NOMO-1 (cell line): ENCODE measurements around the gene TNFRSF1B.

ENCODE experiments used
- DNase-seq, 2 experiments: peaks; one replicate each; lab custom pipeline; 2025; ENCODE audit not compliant: unreplicated experiment in 2 of 2; lab: John Stamatoyannopoulos, UW

TNFRSF1B gene

DNA sequence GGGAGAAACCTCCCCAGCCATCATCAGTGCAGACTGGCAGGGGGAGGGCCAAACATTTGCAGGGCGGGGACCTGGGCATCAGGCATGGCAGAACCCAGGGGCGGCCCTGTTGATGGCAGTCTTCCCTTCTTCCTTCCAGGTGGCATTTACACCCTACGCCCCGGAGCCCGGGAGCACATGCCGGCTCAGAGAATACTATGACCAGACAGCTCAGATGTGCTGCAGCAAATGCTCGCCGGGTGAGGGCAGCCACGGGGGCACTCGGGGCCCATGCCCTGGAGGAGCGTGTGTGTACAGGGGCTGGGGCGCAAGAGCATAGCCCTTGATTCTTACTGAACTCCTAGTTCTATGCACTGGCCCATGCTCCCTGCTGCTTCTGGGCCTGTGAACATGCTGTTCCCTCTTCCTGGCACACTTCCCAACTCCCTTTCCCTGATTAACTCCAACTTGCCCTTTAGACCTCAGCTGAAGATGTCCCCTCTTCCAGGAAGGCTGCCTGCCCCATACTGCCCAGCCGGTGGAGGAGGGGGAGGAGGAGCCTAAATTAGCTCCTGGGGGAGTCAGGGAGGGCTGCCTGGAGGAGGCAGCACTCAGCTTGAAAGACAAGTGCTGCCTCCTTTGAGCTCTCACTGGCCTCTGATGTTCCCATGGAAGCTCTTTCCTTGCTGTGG lies 22.0 kb downstream of the TNFRSF1B start:
- no peak for DNase-seq

- no peak for DNase-seq
Measured at GRCh38 chr1:12189328-12189682, 22.5 kb downstream of the TNFRSF1B start.

DNA sequence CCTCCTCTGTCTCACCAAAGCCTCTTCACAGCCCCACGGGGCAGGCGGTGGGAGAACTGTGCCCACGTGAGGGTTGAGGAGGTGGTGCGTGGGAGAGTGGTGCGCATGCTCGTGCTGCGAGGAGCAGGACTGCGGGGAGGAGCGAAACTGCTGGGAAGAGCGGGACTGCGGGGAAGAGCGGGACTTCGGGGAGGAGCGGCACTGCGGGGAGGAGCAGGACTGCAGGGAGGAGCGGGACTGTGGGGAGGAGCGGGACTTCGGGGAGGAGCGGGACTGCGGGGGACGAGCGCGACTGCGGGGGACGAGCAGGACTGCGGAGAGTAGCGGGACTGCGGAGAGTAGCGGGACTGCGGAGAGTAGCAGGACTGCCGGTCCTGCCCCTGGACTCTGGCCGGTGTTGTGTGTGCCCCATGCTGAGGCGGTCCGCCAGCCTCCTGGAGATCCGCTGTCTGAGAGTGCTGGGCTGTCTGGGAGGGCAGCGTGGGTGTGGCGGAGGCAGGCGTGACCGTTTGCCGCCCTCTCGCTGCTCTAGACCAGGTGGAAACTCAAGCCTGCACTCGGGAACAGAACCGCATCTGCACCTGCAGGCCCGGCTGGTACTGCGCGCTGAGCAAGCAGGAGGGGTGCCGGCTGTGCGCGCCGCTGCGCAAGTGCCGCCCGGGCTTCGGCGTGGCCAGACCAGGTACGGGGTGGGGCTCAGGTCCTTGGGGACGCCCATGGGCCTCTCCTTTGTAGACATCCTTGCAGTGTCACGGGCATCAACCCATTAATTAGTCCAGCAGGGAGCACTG lies 24.6 kb downstream of the TNFRSF1B start:
- DNase-seq, result no peak

GRCh38 chr1:12194666-12195216 lies 27.9 kb downstream of the TNFRSF1B start:
- DNase-seq, result no peak

DNA sequence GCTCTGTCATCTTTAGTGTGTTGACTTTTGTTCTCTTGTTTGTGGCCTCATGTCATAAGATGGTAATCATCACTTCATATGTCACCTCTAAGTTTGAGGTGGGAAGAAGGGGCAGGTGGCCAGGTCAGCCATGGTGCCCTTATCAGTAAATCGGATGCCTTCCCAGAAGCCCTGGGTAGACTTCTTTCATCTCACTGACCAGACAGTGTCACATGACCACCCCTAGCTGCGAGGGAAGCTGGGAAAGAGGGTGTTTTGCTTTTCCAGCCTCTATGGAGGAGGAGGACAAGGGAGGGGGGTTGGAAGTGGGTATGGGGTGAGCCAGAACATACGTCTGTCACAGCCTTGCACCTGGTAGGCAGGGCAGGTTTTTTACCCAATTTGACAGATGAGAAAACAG lies 28.6 kb downstream of the TNFRSF1B start:
- DNase-seq, result no peak

GRCh38 chr1:12196641-12197482 lies 30.1 kb downstream of the TNFRSF1B start:
- peak; percentile 96 to 98 for DNase-seq

DNA sequence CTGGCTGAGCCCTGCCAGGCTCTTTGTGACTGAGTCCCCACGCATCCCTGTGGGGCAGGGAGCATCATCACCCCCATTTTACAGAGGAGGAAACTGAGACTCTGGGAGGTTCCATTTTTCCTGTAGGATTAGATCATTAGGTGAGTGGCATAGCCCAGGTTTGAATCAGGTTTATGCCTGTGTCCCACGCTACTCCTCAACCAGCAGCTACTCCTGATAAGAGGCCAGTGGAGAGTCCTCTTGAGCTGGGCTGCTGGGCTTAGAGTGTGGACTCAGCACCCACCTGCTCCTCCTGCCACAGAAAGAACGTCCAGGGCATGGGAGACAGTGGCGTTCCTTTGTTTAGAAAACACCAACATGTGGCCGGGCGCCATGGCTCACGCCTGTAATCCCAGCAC lies 30.7 kb downstream of the TNFRSF1B start:
- DNase-seq, result no peak

- no peak for DNase-seq
Measured at GRCh38 chr1:12200208-12200607, 33.4 kb downstream of the TNFRSF1B start.

GRCh38 chr1:12201352-12202189 lies 34.8 kb downstream of the TNFRSF1B start:
- DNase-seq, result no peak

DNA sequence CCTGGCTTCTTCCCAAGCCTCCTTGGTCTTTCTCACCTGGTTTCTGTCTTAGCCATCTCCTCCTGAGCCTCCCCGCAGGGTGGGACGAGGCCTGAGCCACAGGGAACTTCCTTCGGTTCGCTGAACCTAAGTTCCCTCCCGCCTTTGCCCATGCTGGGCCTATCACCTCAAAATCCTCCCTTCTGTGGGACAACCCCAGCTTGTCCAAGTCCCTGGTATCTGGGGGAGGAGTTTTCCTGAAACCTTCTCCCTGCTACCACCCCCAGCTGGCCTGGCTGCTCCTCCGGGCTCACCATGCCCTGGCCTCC lies 35.4 kb downstream of the TNFRSF1B start:
- DNase-seq, result no peak

DNA sequence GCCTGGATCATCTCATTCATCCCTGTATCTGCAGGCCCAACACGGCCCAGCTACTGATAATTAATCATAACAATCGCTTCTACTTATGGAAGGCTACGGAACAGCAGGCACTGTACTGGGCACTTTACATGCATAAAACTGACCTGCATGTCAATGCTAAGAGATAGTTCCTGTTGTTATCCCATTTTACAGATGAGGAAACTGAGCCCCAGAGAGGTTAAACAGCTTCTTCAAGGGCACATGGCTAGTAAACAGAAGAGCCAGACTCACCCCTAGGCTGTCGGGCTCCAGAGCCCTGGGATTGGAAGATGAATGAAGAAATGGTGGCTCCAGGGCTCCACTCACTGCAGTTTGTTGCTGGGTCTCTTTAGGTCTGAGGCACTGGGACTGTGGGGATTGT lies 35.8 kb downstream of the TNFRSF1B start:
- DNase-seq, result no peak

DNA sequence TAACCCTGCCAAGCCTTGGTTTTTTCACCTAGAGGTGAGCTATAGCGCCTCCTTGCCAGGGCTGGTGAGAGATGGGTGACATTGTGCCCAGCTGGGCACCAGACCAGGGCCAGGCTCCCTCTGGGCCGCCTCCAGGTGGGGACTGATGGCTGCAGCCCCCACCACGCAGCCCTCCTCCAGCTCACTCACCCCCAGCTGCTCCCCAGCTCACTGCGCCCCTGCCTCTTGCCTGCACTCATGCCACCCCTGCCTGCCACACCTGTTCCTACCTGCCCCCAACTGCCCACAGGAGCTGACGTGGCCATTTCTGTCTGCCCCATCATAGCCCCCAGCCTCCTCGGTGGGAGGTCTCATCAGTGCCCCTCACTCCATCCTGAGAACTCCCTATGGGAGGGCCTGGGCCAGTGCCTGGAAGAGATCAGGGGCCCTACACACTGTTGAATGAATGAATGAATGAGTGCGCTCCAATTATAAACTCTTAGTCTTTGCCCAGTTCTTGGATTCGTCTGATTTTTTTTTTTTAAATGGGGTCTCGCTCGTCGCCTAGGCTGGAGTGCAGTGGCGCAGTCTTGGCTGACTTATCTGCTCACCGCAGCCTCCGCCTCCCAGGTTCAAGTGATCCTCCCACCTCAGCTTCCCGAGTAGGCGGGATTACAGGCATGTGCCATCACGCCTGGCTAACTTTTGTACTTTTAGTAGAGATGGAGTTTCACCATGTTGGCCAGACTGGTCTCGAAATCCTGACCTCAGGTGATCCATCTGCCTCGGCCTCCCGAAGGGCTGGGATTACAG lies 36.6 kb downstream of the TNFRSF1B start:
- DNase-seq, result no peak

GRCh38 chr1:12204140-12204539 lies 37.3 kb downstream of the TNFRSF1B start:
- no peak for DNase-seq

GRCh38 chr1:12204754-12205658 lies 38.2 kb downstream of the TNFRSF1B start:
- no peak for DNase-seq

DNA sequence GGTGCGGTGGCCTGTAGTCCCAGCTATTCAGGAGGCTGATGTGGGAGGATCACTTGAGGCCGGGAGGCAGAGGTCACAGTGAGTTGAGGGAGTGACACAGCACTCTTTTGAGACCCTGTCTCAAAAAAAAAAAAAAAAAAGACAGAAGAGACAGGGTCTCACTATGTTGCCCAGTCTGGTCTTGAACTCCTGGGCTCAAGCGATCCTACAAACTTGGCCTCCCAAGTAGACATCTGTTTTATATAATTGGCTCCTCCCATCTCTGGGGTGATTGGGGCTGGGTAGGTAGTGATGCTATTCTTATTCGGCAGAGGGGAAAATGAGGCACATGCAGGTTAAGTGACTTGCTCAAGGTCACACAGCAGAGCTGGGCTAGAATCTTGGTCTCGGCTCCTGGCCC lies 39.4 kb downstream of the TNFRSF1B start:
- no peak for DNase-seq

- DNase-seq, result no peak
Measured at GRCh38 chr1:12206792-12207424, 40.1 kb downstream of the TNFRSF1B start.

- no peak for DNase-seq
Measured at GRCh38 chr1:12208271-12208670, 41.5 kb downstream of the TNFRSF1B start.

DNA sequence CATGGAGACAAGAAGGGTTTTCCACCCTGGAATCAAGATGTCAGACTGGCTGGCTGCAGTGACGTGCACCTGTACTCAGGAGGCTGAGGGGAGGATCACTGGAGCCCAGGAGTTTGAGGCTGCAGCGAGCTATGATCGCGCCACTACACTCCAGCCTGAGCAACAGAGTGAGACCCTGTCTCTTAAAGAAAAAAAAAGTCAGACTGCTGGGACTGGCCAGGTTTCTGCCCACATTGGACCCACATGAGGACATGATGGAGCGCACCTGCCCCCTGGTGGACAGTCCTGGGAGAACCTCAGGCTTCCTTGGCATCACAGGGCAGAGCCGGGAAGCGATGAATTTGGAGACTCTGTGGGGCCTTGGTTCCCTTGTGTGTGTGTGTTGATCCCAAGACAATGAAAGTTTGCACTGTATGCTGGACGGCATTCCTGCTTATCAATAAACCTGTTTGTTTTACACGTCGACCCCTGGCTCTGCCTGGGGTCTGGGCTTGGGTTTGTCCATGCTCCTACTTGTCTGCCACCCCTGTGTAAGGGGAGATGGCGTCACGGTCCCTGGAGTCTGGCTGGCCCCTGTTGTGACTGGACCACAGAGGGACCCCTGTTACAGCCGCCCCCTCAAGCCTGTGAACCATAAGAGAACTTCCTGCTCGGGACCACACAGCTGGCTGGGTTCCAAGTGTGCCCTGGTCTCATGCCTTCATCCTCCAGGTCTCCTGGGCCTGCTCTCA lies 42.1 kb downstream of the TNFRSF1B start:
- DNase-seq, result peak; percentile 38 to 46
